GM12864 (cell line): ENCODE measurements around the gene CYP4Z1.
"Not testable (repeated sequence)": the region's sequence is repeated elsewhere in the genome, so short reads cannot be mapped to it uniquely, and the experiment has no call there.

Experiments
- DNase-seq: peaks from one replicate; pipeline ENCODE4 v3.0.0-alpha.2; 2011; ENCODE audit warnings: low read depth
- H3K4me3 ChIP-seq: 2 replicates; pipeline ENCODE4 v1.5.1; 2011; ENCODE audit warnings: mild to moderate bottlenecking, low read depth, low read length, control low read depth
- TF ChIP-seq, protein P1 (sequence below): IDR thresholded peaks from 2 replicates; pipeline ENCODE4 v1.5.1; 2011; ENCODE audit warnings: low read depth, mild to moderate bottlenecking, moderate library complexity, low read length, control low read depth, inconsistent platforms; ENCODE audit errors: missing control alignments

Gene CYP4Z1

DNA sequence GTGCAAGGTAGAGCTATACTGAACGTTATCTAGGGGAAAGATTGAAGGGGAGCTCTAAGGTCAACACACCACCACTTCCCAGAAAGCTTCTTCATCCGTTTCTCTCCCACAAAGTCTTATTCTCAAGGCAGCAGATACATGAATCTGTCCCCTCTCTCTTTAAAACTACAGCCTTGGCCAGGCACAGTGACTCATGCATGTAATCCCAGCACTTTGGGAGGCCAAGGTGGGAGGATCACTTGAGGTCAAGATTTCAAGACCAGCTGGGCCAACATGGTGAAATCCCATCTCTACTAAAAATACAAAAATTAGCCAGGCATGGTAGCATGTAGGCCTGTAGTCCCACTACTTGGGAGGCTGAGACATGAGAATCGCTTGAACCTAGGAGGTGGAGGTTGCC is 35.4 kb upstream of the CYP4Z1 start:
- no peak for DNase-seq
- TF ChIP-seq, protein P1, sequence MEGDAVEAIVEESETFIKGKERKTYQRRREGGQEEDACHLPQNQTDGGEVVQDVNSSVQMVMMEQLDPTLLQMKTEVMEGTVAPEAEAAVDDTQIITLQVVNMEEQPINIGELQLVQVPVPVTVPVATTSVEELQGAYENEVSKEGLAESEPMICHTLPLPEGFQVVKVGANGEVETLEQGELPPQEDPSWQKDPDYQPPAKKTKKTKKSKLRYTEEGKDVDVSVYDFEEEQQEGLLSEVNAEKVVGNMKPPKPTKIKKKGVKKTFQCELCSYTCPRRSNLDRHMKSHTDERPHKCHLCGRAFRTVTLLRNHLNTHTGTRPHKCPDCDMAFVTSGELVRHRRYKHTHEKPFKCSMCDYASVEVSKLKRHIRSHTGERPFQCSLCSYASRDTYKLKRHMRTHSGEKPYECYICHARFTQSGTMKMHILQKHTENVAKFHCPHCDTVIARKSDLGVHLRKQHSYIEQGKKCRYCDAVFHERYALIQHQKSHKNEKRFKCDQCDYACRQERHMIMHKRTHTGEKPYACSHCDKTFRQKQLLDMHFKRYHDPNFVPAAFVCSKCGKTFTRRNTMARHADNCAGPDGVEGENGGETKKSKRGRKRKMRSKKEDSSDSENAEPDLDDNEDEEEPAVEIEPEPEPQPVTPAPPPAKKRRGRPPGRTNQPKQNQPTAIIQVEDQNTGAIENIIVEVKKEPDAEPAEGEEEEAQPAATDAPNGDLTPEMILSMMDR, result no peak
- no peak overlapping the region for H3K4me3 ChIP-seq

- H3K4me3 ChIP-seq, result no peak overlapping the region
- no peak for DNase-seq
- TF ChIP-seq, protein P1, result no peak
Observed at GRCh38 chr1:47036764-47037163, 30.3 kb upstream of the CYP4Z1 start.

DNA sequence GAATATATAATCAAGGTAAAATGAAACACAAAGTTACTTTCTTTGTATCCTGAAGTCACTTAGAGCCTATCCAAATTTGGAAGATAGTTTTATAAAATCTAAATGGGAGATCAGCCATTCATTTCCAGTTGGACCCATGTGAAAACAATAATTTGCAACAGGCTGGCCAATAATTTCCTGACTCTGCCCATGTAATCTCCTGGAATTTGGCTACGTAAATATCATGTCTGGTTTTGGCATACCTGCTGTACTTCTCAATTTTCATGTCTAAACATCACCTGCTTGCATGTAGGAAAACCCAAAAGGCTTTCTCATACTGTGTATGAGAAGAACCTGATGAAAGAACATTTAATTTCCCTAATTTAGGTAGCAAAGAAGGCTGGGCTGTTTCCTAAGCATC is 7.7 kb upstream of the CYP4Z1 start:
- H3K4me3 ChIP-seq, result no peak overlapping the region
- TF ChIP-seq, protein P1, result no peak
- no peak for DNase-seq

- not testable (repeated sequence) for DNase-seq, H3K4me3 ChIP-seq
Observed at GRCh38 chr1:47069080-47069479, 2.0 kb downstream of the CYP4Z1 start.

DNA sequence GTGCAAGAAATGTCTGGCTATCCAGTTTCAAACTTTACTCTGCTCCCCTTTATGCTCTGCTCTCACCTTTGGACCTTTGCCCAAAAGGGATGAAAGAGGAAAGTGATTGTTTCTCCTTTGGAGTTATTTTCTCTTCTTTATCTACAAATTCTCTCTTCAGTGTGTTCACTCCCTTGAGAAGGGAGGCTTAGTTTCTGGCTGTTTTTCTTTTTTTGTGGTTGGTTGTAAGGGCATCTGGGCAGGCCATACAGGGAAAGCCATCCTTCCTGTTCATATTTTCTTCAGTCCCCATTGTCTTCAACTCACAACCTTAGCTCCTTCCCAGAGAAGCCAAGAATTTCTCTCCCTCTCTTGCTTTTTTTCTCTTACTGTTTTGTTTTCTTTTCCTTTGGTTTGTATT is 2.5 kb downstream of the CYP4Z1 start:
- not testable (repeated sequence) for H3K4me3 ChIP-seq, DNase-seq

- H3K4me3 ChIP-seq, DNase-seq: not testable (repeated sequence)
- TF ChIP-seq, protein P1, result peak; percentile 44
Observed at GRCh38 chr1:47089356-47089755, 22.3 kb downstream of the CYP4Z1 start.

DNA sequence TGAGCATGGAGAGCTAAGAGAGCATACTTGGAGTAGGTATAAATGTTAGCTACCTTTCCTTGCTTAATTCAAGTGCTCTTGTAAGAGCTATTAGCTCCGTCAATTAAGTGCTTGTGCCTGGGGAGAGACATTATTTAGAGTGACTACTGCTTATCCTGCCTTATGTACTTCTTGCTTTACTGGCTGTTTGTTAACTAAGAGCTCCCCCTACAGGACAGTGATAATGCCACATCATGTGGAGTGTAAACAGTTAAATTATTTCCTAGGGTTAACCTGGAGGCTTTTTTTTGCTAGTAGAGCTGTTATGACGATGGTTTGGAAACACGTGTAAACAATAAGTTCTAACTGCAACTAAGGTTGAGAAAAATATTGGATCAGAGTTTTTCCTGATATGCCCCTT is 24.4 kb downstream of the CYP4Z1 start:
- DNase-seq, H3K4me3 ChIP-seq: not testable (repeated sequence)

DNA sequence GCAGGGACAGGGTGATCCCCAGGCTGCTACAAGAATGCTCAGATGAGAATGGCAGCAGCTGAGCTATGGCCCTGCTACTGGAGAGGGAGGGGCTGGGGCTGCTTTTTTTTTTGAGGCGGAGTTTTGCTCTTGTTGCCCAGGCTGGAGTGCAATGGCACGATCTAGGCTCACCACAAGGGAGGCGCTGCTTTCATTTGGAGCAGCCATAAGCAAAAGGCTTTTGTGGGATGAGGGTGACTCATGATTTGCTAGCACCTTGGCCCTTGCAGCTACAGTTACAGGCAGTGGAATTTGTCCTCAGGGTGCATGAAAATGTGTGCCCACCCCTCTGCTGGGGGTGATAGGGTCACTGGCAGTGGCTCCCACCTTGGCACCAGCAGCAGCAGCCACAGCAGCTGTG is 37.8 kb downstream of the CYP4Z1 start:
- no peak overlapping the region for H3K4me3 ChIP-seq
- no peak for DNase-seq
- TF ChIP-seq, protein P1, result no peak

GRCh38 chr1:47106792-47107191 is 39.8 kb downstream of the CYP4Z1 start:
- H3K4me3 ChIP-seq, result no peak overlapping the region
- TF ChIP-seq, protein P1, result no peak
- DNase-seq, result no peak

- DNase-seq, H3K4me3 ChIP-seq: not testable (repeated sequence)
Observed at GRCh38 chr1:47107851-47108574, 41.0 kb downstream of the CYP4Z1 start.

DNA sequence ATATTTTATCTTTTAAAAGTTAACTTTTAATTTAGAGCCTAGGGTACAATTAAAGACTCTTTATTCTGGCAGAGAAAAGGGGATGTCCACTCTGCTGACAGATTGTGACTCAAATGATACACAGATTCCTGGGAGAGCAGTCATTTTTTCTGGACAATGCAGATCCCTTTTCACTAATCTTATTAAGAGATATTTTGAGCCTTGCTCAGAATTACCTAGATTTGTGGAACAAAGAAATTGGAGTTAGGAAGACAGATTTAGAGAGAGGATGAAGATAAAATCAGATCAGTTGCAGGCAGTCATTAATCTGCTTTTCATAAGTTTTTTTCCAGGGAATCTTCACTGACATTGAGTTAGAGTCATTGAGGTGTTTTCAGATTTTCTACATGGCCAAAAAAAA is 42.5 kb downstream of the CYP4Z1 start:
- H3K4me3 ChIP-seq, DNase-seq: not testable (repeated sequence)
